SK-N-SH treated with all-trans-retinoic acid at 6 μM for 48 hours (cell line): ENCODE data around the gene NARF.

ENCODE experiments used
- ATAC-seq: fragments of 200-7000 bp; cut with Tn5 transposase; 3 replicates; pipeline ENCODE4 v1.9.1; 2020; ENCODE audit warnings: mild to moderate bottlenecking, moderate library complexity
- ARNTL ChIP-seq: fragments of 450-650 bp; formaldehyde crosslinking; IDR thresholded peaks from 2 replicates; pipeline ENCODE4 v1.5.0; 2020; ENCODE audit warnings: low read depth, mild to moderate bottlenecking, moderate library complexity, borderline replicate concordance
- BACH2 ChIP-seq: fragments of 250-450 bp; sonication (Bioruptor Pico); IDR thresholded peaks from 2 replicates; pipeline ENCODE4 v1.9.0; 2021; ENCODE audit warnings: mild to moderate bottlenecking, borderline replicate concordance
- CREB5 ChIP-seq: fragments of 250-450 bp; sonication (Bioruptor Pico); IDR thresholded peaks from 2 replicates; pipeline ENCODE4 v1.5.1; 2020; ENCODE audit warnings: low read depth, mild to moderate bottlenecking, moderate library complexity
- CSDC2 ChIP-seq: fragments of 250-450 bp; sonication (Bioruptor Pico); IDR thresholded peaks from 2 replicates; pipeline ENCODE4 v1.5.0; 2020; ENCODE audit warnings: mild to moderate bottlenecking, moderate library complexity
- ESRRG ChIP-seq: fragments of 250-450 bp; sonication (Bioruptor Pico); IDR thresholded peaks from 2 replicates; pipeline ENCODE4 v1.6.1; 2021; ENCODE audit warnings: mild to moderate bottlenecking
- GLIS3 ChIP-seq: fragments of 250-450 bp; sonication (Bioruptor Pico); IDR thresholded peaks from 2 replicates; pipeline ENCODE4 v1.5.0; 2020; ENCODE audit warnings: mild to moderate bottlenecking, moderate library complexity
- OSR1 ChIP-seq: fragments of 250-450 bp; sonication (Bioruptor Pico); IDR thresholded peaks from 2 replicates; pipeline ENCODE4 v1.8.0; 2022; ENCODE audit warnings: moderate library complexity, mild to moderate bottlenecking, inconsistent platforms
- PATZ1 ChIP-seq: fragments of 250-450 bp; sonication (Bioruptor Pico); IDR thresholded peaks from 2 replicates; pipeline ENCODE4 v1.8.0; 2020; ENCODE audit warnings: mild to moderate bottlenecking, moderate library complexity, borderline replicate concordance
- POU6F1 ChIP-seq: fragments of 250-450 bp; sonication (Bioruptor Pico); IDR thresholded peaks from 2 replicates; pipeline ENCODE4 v1.8.0; 2021; ENCODE audit warnings: low read depth, mild to moderate bottlenecking, moderate library complexity, borderline replicate concordance
- PPARA ChIP-seq: fragments of 250-450 bp; sonication (Bioruptor Pico); IDR thresholded peaks from 2 replicates; pipeline ENCODE4 v1.5.0; 2020; ENCODE audit warnings: mild to moderate bottlenecking, borderline replicate concordance
- RARB ChIP-seq: fragments of 250-450 bp; sonication (Bioruptor Pico); IDR thresholded peaks from 2 replicates; pipeline ENCODE4 v1.8.0; 2021; ENCODE audit warnings: mild to moderate bottlenecking, moderate library complexity
- TCF4 ChIP-seq: fragments of 250-450 bp; sonication (Bioruptor Pico); IDR thresholded peaks from 2 replicates; pipeline ENCODE4 v1.8.0; 2021; ENCODE audit warnings: mild to moderate bottlenecking, moderate library complexity, borderline replicate concordance
- TOX ChIP-seq: fragments of 250-450 bp; sonication (Bioruptor Pico); IDR thresholded peaks from 2 replicates; pipeline ENCODE4 v1.8.0; 2021; ENCODE audit warnings: mild to moderate bottlenecking, moderate library complexity, borderline replicate concordance
- TSHZ2 ChIP-seq: fragments of 250-450 bp; sonication (Bioruptor Pico); IDR thresholded peaks from 2 replicates; pipeline ENCODE4 v1.5.0; 2020; ENCODE audit warnings: mild to moderate bottlenecking, moderate library complexity
- ZC3H10 ChIP-seq: fragments of 250-450 bp; sonication (Bioruptor Pico); IDR thresholded peaks from 2 replicates; pipeline ENCODE4 v1.5.1; 2021; ENCODE audit warnings: mild to moderate bottlenecking, moderate library complexity
- ZFP3 ChIP-seq: fragments of 250-450 bp; sonication (Bioruptor Pico); IDR thresholded peaks from 2 replicates; pipeline ENCODE4 v1.5.0; 2020; ENCODE audit warnings: mild to moderate bottlenecking, moderate library complexity
- ZFP30 ChIP-seq: fragments of 450-650 bp; formaldehyde crosslinking; IDR thresholded peaks from 2 replicates; pipeline ENCODE4 v1.5.0; 2022; ENCODE audit warnings: mild to moderate bottlenecking, moderate library complexity
- ZNF565 ChIP-seq: fragments of 450-650 bp; formaldehyde crosslinking; conservative IDR thresholded peaks from 2 replicates; pipeline ENCODE4 v1.5.0; 2020; ENCODE audit warnings: low read depth, mild to moderate bottlenecking, moderate library complexity
- ZNF70 ChIP-seq: fragments of 450-650 bp; formaldehyde crosslinking; IDR thresholded peaks from 2 replicates; pipeline ENCODE4 v1.5.0; 2020; ENCODE audit warnings: mild to moderate bottlenecking, moderate library complexity
- ZNF8 ChIP-seq: fragments of 450-650 bp; formaldehyde crosslinking; IDR thresholded peaks from 2 replicates; pipeline ENCODE4 v1.5.0; 2020; ENCODE audit warnings: mild to moderate bottlenecking, moderate library complexity

The NARF gene

GRCh38 chr17:82489117-82489516 is 30.6 kb downstream of the NARF start:
- no peak for TF ChIP-seq RARB (CRISPR knock-in tag)
- no peak for TF ChIP-seq PPARA (CRISPR knock-in tag)
- TF ChIP-seq GLIS3 (CRISPR knock-in tag): no peak
- TF ChIP-seq CREB5 (CRISPR knock-in tag): no peak
- no peak for TF ChIP-seq OSR1 (CRISPR knock-in tag)
- no peak for TF ChIP-seq ZC3H10 (CRISPR knock-in tag)
- no peak for TF ChIP-seq TOX
- no peak for TF ChIP-seq TSHZ2 (CRISPR knock-in tag)
- TF ChIP-seq ZFP3: no peak
- TF ChIP-seq ARNTL (CRISPR knock-in tag): no peak
- TF ChIP-seq ZNF8 (CRISPR knock-in tag): no peak
- no peak for TF ChIP-seq CSDC2 (CRISPR knock-in tag)
- no peak for TF ChIP-seq POU6F1 (CRISPR knock-in tag)
- no peak for TF ChIP-seq BACH2 (CRISPR knock-in tag)
- TF ChIP-seq ZNF70: no peak
- TF ChIP-seq ZFP30: no peak
- TF ChIP-seq ZNF565 (CRISPR knock-in tag): no peak
- TF ChIP-seq ESRRG (CRISPR knock-in tag): no peak
- TF ChIP-seq TCF4 (CRISPR knock-in tag): no peak
- TF ChIP-seq PATZ1 (CRISPR knock-in tag): no peak
- peak; percentile 10; the same call in 2 of the 3 replicates for ATAC-seq

- ATAC-seq: no peak
- TF ChIP-seq TSHZ2 (CRISPR knock-in tag) (no peak), ZNF8 (CRISPR knock-in tag) (no peak), ZNF70 (no peak), PPARA (CRISPR knock-in tag) (no peak), TOX (no peak), GLIS3 (CRISPR knock-in tag) (no peak), ZFP30 (no peak), TCF4 (CRISPR knock-in tag) (no peak)
Observed at GRCh38 chr17:82489851-82490511, 31.4 kb downstream of the NARF start.
